GM21423 (cell line): ENCODE results near the gene RCAN2.
A peak's percentile ranks its signal among the peaks of the same experiment; 100 is the strongest.

Experiments
- ATAC-seq: cut with Tn5 transposase; IDR thresholded peaks from one replicate; pipeline ENCODE4 v1.9.1; 2021; ENCODE audit warnings: mild to moderate bottlenecking, moderate library complexity; ENCODE audit not compliant: unreplicated experiment

Gene RCAN2

DNA sequence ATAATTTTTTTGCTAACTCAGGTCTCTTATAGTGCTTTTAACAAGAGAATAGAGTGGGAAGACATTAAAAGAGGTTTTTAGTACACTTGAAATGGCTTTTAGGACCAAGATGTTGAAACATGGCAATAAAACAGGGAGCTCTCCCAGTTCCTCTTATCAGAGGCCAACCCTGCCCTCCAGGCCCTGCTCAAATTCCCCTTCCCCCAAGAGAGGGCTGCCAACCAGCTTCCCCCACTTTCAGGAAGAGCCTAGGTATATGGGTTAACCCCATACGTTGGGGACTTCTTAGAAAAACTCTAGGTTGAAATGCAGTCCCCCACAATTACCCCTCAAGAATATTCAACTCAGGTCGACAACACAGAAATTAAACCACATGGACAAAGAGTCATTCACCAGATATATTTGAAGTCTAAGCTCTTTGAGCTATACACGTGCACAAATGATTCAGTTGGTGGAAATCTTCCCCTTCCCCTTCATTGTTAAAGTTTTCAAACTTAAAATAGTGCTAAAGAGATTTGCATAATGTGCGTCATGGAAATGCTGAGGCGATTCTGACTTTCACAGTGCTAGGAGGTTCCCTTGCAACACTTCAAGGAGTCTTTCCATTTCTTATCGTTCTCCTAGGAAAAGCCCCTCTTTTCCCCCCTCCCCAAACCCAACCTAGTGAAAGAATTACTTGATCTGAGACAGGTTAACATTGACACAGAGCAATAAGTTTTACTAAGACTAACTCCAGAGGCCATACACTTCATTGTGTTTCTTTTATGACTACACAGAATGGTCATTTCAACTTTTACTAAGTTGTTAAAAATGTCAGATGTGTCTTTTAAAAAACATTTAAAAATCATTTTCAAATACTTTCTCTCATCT lies 270.7 kb downstream of the RCAN2 start:
- peak; percentile 59 for ATAC-seq

DNA sequence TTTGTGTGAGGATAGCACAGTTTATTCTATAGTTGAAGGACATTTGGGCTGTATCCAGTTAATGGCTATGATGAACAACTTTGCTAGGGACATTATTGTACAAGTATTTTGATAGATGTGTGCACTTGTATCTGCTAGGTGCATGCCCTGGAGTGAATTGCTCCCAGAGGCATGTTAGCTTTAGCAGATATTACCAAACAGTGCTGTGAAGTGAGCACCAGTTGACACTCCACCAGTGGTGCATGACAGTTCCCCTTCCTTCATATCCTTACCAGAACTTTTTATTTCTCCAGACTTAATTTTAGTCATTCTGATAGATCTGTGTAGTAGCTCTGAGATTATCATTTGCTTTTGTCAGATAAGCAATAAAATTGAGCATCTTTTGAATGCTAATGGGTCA lies 271.6 kb downstream of the RCAN2 start:
- no peak for ATAC-seq

DNA sequence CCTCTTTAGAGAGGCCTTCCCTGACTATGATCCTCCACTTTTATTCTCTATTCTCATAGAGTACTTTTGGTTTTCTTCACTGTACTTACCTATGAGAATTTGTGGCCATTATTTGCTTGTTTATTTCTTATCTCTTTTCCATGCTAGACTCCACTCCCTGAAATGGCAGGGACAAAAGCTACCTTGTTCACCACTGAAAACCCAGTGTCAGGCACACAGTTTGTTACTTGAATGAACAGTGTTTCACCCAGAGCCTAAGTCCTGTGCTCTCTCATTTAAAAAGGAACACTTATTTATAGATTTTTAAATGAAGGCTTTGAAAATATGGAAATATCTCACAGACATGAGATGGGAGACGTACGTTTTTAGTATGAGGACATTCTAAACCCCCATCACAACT lies 272.8 kb downstream of the RCAN2 start:
- no peak for ATAC-seq

DNA sequence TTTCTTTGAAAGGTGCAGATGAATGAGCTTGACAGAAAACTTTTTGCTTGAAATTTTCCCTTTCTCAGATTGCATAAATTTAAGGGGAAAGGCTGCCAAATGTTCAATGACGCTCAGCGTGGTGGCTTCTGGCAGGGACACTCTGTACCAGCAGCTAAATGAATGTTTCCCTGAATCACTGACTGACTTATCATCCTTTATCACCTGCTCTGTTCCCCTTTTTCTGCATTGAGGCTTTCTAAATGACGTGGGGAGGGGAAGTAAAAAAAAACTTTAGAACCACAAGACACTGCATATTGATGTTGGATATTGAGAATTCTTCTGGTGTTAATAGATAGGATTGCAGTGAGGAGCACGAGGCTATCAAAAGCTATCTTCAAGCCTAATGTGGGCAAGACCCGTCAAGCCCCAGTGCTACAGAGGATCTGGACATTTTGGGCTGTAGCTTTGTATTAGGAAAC lies 273.5 kb downstream of the RCAN2 start:
- peak; percentile 59 for ATAC-seq

DNA sequence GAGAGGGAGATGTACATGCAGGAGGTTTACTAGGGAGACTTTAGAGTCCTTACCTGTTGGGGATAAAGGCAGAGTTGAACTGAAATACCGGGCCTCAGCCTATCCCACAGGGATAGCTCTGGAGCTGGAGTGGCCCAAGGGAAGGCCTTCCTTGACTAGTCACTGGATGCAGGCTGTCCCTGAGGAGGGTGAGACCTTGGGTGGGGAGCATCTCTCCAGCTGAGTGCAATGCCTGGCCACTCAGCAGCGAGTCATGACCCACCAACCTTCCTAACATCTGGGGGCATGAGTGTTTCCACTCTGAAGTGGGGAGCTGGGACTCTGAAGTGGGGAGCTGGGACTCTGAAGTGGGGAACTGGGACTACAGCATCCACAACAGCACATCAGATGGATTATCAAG lies 274.4 kb downstream of the RCAN2 start:
- ATAC-seq, result no peak

DNA sequence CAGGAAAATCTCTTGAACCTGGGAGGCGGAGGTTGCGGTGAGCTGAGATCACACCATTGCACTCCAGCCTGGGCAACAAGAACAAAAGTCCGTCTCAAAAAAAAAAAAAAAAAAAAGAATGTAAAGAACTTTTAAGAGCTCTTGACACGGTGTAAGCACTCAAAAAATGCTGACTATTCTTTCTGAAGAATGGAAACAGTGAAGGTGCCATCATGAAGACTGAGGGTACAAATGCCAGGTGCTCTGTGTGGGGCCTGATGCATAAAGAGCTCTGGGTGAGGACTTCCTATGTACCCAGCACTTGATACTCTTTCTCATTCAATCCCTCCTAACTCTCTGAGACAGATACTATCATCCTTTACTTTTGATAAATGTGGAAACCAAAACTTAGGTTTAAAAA lies 275.5 kb downstream of the RCAN2 start:
- no peak for ATAC-seq

DNA sequence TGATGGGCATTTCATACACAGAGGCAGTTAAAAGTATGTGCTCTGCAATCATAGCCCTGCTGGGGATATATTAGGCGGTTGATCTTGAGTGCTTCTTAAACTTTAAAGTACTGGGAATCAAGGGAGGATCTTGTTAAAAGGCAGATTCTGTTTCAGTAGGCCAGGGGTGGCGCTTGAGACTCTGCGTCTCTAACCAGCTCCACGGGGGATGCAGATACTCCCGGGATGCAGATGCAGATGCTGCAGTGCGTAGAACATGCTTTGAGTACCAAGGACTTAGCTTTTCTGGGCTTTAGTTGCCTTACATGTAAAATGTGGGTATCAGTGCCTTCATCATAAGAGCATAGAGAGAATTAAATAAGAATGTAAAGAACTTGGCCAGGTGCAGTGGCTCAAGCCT lies 276.0 kb downstream of the RCAN2 start:
- ATAC-seq, result no peak

DNA sequence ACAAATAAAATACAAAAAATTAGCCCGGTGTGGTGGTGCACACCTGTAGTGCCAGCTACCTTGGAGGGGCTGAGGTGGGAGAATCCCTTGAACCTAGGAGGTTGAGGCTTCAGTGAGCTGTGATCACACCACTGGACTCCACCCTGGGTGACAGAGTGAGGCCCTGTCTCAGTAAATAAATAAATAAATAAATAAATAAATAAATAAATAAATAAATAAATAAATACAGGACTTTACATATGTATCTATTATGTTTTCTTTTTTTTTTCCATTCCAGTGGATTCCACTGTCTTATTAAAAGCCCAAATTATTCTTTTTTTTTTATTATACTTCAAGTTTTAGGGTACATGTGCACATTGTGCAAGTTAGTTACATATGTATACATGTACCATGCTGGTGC lies 279.3 kb downstream of the RCAN2 start:
- no peak for ATAC-seq

DNA sequence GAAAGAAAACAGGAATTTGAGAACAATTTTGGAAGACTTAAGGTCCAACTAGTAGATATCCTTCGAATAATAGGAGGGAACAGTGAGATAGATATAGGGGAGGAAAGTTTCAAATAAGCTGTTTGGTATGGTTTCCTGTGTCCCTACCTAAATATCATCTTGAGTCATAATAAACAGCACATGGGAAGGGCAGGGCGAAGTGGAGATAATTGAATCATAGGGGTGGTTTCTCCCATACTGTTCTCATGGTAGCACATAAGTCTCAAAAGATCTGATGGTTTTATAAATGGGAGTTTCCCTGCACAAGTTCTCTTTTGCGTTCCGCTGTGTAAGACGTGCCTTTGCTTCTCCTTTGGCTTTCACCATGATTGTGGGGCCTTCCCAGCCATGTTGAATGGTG lies 281.0 kb downstream of the RCAN2 start:
- no peak for ATAC-seq

DNA sequence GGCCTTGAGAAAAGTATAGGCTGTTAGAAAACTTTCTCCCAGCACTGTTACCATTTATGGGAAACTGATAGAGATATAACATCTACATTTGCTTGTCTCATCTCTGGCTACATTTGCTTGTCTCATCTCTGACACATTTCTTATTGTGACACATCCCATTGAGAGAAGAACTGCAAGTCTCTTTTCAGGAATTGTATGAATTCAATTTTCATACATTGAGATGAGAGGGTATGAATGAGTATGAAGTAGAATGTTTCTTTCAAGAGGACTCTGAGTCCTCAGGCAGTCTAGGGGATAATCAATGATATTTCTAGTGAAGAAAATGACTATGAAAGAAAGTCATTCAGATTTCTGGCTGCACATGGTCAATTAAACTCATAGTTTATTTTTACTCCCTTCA lies 282.9 kb downstream of the RCAN2 start:
- ATAC-seq, result no peak

DNA sequence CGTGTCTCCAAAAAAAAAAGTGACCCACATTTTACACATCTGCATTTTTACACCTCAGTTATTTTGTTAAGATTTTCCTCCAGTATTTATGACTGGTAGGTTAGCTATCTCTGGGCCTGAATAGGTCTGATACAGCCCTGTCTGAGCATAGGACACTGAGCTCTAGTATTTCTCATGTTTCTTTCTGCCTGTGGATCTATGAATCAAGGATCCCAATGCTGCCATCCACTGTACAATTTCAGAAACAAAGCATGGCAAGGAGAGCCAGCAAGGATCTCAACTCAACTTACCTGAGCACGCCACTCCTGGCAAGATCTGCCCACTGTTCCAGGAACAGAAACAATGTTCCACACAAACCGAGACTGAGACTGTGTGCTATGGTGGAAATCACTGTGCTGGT lies 284.1 kb downstream of the RCAN2 start:
- no peak for ATAC-seq

DNA sequence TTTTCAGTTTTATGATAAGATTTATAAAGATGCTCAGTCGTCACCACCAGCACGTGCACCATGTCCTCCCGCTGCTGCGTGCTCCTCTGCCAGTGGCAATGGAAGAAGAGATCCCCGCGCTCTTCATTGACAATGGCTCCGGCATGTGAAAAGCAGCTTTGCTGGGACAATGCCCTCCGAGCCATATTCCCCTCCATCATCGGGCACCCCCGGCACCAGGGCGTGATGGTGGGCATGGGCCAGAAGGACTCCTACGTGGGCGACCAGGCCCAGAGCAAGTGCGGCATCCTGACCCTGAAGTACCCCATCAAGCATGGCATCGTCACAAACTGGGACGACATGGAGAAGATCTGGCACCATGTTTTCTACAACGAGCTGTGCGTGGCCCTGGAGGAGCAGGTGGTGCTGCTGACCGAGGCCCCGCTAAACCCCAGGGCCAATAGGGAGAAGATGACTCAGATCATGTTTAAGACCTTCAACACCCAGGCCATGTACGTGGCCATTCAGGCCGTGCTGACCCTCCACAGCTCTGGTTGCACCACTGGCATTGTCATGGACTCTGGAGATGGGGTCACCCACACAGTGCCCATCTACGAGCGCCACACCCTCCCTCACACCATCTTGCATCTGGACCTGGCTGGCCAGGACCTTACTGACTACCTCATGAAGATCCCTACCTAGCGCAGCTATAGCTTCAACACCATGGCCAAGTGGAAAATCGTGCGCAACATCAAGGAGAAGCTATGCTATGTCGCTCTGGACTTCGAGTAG lies 286.2 kb downstream of the RCAN2 start:
- no peak for ATAC-seq

DNA sequence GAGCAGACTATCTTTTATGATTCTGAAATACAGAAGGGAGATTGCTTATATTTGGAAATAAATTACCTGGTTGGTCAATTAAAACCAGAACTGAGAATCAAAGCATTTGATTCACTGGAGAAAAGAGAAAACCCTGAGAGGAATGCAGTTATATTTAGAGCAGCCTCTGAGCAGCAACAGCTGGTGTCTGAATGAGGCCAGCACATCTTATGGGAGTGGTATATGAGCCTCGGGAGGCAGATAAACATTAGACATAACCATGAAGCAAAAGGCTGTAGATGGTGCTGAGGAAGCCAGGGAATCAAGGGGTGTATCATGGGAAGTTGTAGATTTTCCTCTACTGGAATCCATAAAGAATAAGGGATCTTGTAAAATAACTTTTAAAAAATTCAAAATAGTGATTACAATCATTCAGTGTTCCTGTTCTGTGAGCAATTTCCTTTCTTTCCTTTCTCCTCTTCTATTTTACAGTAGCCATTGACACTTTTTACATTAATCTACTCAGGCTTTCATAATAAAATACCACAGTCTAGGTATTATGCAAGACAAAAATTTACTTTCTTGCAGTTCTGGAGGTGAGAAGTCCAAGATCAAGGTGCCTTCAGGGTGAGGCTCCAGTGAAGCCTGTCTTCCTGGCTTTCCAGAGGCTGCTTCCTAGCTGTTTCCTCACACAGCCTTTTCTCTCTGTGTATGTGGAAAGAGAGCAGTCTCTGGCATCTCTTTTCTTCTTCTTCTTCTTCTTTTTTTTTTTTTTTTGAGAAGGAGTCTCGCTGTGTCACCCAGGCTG lies 287.7 kb downstream of the RCAN2 start:
- ATAC-seq, result no peak

DNA sequence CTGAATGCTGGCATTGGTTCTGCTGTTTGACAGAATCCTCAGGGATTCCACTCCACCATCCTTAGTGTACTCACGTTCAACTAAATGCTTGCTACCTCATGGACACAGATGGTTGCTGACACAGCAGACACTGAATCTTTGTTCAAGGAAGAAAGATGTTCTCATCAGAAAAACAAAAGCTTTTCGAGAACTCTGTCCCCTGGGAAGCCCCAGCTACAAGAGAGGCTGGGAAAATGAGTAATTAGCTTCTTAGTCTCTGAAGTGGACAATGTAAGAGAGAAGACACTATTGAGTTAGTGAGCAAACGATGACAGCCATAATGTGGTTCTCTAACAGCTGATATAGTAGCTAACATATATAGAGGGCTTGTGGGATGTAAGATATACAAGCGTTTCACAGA lies 289.5 kb downstream of the RCAN2 start:
- no peak for ATAC-seq

DNA sequence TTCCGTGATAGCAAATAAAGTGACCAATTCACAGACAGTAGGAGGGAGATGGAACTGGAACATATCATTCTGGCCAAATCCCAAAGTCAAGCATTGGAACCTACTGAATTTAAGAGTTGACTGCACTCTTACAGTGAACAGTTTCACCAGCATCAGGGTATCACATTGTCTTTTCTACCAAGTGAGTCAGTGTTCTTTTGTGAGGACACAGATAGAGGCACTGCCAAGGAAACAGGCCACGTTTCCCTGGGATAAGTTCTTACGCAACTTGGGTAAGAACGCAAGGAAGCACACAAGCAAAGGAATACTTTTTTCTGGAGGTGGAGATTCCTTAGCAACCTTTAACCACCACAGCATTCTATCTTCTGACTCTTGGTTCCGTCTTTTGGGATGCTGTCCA lies 291.9 kb downstream of the RCAN2 start:
- no peak for ATAC-seq

DNA sequence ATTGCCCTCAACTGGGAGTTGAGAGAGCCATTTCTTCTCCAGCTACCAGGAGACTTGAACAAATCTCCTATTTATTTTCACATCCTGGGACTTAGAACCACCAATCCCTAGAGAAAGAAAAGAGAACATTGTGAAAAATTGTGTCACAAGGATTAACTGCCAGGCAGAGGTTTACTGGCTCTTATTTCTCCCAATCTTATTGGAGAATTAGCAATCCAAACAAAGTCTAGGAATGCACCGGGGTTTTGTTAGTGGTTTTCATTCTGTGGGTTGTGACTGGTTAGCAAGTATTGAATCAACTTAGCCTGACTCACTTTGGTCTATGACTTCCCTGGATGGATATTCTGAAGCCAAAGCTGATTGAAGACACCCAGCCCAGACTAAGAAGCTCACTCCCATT lies 299.3 kb downstream of the RCAN2 start:
- no peak for ATAC-seq

DNA sequence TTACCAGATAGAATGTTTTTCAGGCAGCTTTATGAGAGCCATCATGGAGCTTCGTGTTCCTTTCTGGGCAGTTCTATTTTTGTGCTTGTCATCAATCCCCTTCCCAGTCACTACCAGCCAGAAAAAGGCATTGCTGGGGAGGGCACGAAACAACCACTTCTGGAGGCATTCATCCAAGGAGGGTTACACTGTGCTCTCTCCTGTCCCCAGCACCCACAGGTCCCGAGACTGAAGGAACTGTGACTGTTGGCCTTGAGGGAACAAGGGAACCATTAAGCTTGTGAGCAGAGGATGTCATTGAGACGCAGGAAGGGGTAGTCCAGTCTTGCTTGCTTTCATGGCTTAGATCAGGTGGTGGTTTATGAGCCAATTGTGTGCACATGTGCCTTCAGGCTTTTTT lies 300.4 kb downstream of the RCAN2 start:
- ATAC-seq, result no peak

DNA sequence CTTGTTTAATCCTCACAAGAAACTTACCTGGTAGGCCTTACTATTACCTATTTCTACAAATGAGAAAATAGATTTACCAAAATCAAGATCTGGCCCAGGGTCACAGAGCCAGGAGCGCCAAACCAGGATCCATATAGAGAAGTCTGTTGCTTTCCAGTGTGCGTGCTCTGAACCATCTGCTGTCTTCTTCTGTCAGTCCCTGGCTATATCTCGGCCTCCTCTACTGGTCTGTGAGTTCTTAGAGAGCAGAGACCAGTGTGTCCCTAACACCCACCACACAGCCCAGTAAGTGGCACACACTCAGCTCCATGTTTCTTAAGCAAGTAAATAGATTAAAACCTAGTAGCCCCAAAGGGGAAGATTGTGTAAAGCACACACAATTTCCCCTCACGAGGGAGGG lies 301.5 kb downstream of the RCAN2 start:
- ATAC-seq, result no peak

DNA sequence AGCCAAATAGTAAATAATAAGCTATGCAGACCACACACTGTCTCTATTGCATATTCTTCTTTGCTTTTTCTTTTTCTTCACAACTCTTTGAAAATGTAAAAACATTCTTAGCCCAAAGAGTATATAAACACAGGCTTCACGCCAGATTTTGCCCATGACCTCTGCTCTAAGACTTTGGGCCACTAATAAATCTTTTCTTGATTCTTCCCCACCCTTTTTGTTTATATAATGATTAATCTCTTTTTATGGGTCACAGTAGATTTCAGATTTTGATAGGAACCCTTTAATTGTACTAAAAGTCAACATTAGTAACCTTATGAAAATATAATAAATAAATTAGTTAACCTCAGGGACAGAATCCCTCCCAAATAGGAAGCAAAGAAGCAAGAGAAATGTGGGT lies 304.7 kb downstream of the RCAN2 start:
- no peak for ATAC-seq

DNA sequence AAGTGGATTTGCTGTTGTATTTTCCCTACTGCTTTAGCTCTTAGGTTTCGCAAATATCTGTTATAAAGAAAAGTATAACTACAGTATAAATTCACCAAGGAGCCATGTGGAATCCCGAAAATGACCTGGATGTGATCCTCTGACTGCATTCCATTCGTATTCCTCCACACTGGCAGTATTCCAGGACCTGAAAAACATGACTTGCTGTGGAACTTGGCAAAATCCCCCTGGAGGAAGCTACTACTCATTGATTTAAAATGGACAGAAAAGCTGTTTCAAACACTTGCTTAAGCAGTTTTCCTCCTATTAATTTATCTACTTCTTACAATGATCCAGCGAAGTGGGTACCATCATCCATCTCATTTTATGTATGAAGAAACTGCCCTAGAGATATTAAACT lies 307.1 kb downstream of the RCAN2 start:
- ATAC-seq, result no peak

DNA sequence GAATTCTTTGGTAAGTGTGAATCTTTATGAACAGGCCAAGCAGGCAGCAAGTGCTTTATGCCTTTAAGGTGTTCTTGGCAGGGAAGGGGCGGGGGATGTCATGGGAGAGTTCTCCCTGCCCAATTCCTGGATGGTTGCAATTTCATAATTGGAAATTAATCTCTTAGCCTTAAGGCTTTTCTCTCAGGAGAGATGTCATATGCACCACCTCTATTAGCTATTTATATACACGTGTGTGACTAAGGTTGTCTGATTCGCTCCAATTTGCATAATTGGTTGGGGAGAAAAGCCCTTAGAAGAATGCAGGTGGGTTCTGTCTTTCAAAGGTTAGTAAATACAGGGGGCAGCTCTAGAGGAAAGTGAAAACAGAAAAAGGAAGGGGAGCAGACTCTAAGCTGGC lies 315.3 kb downstream of the RCAN2 start:
- no peak for ATAC-seq
